Suprapubic skin (tissue), 3 donors: Measurements from ENCODE around the gene GMCL2.

Experiments
- EP300 ChIP-seq: sonication (generic); formaldehyde crosslinking; IDR thresholded peaks from one replicate; pipeline ENCODE4 v1.6.1; 2017; ENCODE audit warnings: antibody characterized with exemption
- TF ChIP-seq, protein P1 (sequence below), 2 donors: fragments of 200-600 bp in 1 of 2; fragments of 450-650 bp in 1 of 2; sonication (generic) in 1 of 2; IDR thresholded peaks; one replicate each; pipeline ENCODE4 v1.5.1; 2016 to 2019; ENCODE audit warnings: antibody characterized with exemption in 2 of 2, mild to moderate bottlenecking in 1 of 2, moderate library complexity in 1 of 2

GRCh38 chr5:178142642-178143041, 44.5 kb downstream of the GMCL2 start:
- TF ChIP-seq, protein P1, sequence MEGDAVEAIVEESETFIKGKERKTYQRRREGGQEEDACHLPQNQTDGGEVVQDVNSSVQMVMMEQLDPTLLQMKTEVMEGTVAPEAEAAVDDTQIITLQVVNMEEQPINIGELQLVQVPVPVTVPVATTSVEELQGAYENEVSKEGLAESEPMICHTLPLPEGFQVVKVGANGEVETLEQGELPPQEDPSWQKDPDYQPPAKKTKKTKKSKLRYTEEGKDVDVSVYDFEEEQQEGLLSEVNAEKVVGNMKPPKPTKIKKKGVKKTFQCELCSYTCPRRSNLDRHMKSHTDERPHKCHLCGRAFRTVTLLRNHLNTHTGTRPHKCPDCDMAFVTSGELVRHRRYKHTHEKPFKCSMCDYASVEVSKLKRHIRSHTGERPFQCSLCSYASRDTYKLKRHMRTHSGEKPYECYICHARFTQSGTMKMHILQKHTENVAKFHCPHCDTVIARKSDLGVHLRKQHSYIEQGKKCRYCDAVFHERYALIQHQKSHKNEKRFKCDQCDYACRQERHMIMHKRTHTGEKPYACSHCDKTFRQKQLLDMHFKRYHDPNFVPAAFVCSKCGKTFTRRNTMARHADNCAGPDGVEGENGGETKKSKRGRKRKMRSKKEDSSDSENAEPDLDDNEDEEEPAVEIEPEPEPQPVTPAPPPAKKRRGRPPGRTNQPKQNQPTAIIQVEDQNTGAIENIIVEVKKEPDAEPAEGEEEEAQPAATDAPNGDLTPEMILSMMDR (IDR thresholded peaks at IDR 0.05) = no peak
- no peak for TF ChIP-seq EP300
